ENCODE results near the gene DPM2.

Gene DPM2

GRCh38 chr9:127936347-127936852 lies 1.3 kb downstream of the DPM2 start:
- DNase-seq = no peak

- no peak for DNase-seq
Measured at GRCh38 chr9:127935765-127936221, 1.9 kb downstream of the DPM2 start.

- no peak for DNase-seq
Measured at GRCh38 chr9:127934986-127935385, 2.7 kb downstream of the DPM2 start.

- DNase-seq = no peak
Measured at GRCh38 chr9:127934248-127934647, 3.4 kb downstream of the DPM2 start.

DNA sequence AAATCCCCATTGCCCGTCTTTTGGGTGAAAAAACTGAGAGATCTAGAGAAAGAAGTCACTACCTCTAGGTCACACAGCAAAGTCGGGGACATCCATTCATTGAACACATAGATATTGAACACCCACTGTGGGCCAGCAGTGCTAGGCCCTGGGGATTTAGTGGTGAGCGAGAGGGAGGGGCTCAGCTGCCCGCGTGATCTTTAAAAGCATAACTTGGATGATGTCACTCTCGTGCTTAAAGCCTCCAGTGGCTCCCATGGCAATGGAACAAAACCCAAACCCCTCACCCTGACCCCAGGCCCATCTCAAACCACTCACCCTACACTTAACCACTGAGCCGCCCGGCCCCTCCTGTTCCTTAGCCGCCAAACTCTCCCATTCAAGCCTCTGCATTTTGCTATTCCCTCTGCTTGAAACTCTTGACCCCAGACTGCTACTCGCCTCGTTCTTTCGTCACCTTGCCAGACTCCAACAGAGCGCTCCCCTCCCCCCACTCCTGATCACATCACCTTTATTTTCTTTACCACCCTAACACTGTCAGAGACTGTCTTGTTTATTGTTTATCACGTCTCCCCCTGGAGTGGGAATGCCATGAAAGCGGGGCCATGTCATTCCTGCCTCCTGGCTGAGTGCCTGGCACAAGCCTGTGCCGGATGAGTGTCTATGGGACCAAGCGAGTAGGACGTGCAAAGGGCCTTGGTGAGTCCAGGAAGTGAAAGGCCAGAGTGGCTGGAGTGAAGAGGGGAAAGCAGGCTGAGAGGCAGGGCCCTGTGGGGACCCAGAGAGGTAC lies 6.4 kb downstream of the DPM2 start:
- DNase-seq = no peak

GRCh38 chr9:127930231-127931091 lies 7.2 kb downstream of the DPM2 start, which contains the start of gene PIP5KL1:
TSS of gene PIP5KL1 (minus strand) at chr9:127930777. CDS start at chr9:127930752, 25 bp downstream.
- peak; percentile 52 to 71 (median 65) for DNase-seq

DNA sequence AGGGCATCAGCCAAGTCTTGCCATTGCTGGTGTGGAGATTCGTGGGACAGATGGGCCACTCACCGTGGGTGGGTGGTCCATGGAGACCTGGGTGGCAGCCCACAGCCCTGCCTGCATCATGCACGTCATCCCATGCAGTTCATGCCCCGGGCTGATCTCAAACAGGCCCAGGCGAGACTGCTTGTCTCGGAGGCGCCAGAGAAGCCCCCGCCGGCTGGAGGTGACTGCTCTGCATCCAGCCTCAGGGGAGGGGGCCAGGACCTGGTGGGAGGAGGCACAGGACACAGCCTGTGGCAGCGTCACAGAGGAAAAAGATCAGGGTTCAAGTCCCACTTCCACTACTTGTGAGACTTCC lies 8.1 kb downstream of the DPM2 start:
- no peak for DNase-seq

- no peak for DNase-seq
Measured at GRCh38 chr9:127928676-127929624, 8.7 kb downstream of the DPM2 start.

DNA sequence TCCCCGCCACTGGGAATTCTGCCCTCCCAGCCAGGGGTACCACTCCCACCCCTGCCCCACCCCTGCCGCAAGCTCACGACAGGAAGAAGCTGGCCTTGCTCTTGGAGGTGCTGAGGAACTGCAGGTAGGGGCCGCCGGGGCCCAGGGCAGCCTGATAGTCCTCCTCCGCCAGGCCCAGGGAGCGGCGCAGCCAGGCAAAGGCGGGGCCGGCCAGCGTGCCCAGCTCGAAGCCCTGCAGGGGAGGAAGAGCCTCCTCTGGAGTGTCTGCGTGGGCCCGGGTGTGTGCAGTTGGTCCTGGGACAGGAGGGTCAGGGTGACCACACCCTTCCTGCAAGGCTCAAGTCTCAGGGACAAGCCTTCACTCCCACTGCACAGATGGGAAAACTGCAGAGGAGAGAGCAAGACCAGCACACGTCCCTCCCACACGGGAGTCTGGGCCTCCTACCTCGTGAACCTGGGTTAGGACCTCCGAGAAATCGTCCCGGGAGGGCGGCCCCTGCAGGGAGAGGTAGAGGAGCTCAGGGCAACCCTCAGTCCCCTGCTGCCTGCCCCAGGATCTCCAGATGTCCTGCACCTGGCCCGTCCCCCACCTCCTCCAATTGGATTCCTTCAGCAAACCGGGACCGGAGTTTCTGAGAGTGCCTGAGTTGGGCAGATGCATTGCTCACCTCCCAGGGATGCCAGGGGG lies 9.5 kb downstream of the DPM2 start:
- DNase-seq = no peak

DNA sequence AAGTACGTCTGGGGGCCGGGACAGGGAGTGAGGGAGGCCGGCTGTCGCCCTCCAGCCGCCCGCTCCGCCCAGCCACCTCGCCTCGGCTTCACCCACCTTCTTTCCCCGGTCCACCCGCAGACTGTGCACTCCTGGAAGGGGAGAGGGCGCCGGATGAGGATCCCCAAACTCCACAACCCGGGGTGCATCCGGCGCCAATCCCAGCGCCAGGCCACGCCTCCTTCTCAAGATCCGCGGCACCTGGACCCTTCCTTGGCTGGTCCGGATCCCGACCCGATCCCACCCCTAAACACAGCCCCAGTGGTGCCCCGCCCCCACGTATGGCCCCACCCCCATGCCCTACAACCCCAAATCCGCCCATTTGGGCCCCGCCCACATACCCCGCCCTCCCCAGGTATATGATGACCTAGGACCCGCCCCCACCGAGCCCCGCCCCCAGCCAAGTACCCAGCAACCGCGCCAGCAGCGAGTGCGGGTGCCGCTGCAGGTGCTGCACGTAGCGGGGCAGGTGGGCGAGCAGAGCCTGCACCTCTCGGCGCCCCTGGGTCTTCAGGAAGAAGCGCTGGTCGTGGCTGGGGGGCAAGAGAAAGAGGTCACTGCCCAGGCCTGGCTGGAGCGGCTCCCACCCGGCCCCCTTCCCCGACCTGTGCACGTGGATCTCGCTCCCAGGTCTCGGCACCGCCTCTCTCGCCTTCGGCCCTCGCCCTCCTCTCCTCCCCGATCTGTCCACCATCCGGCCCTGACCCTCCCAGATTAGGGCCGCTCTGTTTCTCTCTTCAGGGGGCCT lies 10.3 kb downstream of the DPM2 start:
- peak; percentile 54 to 84 (median 79) for DNase-seq

DNA sequence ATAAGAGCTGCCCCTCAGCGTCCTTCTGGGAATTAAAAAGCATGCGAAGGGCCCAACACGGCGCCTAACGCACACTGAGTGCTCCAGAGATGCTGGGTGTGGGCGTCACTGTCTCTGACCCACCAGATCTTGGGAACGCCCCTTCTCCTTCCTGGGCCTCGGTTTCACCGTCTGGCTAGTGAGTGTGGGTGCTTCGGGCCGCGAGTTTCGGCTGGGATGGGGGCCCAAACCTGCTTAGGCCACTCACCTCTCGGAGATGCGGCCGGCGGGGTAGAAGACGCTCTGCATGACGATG lies 10.8 kb downstream of the DPM2 start:
- no peak for DNase-seq

- no peak for DNase-seq
Measured at GRCh38 chr9:127925959-127926905, 11.4 kb downstream of the DPM2 start.

GRCh38 chr9:127924736-127925444 lies 12.8 kb downstream of the DPM2 start:
- no peak for DNase-seq

DNA sequence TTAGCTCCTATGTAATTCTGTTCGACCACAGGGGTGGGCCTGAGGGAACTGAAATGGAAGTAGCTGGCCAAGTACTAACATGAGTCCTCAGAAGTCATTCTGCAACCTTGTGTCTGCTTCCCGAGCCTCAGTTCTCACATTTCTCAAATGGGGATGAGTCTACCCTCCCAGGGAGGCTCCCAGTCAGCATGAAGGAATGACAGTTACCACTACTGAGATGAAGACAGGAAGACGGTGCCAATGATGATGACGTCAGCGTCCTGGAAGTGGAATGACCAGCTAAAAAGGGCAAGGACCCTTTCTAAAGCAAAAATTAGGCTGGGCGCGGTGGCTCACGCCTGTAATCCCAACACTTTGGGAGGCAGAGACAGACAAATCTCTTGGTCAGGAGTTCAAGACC lies 13.9 kb downstream of the DPM2 start:
- no peak for DNase-seq

DNA sequence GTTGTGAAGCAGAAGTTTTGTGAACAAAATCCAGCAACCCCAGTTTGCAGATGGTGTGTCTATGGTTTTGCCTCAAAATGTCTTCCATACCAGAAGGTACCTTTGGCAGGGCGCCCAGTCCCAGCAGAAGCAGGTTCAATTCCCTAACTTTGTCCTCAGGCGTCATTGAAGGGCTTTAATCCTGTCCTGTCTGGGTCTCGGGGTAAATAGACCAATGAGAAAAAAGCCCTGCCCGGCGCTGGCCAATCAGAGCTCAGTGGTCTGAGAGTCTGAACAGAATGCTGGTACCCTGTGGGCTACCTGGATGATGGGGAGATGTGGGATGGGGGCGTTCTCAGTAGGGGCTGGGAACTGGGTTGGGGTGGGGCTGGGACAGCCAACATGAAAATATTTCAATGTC lies 14.6 kb downstream of the DPM2 start:
- DNase-seq = no peak

DNA sequence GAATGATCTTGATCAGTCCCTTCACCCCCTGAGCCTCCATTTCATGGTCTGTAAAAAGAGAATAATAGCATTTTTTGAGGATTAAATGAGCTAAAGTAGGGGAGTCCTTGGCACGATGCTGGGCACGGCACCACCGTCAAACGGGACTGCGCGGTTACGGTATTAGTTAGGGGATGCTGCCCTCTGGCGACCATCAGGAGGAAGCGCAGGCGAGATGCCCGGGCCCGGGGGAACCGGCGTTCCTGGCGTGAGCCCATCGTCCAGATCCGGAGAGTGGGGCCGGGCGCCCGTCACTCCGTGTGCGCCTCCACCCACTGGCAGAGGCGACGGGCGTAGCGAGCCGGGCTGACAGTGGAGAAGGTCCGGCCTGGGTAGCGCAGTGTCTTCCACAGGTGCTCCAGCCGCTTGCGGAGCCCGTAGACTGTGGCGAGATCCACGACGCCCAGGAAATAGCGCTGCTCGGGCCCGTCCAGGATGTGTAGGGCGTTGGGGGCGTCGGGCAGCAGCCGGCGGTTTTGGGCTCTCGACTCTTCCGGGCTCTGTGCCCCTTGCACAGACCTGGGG lies 16.0 kb downstream of the DPM2 start:
- DNase-seq = peak; percentile 40 to 76 (median 65)

GRCh38 chr9:127920794-127921193 lies 16.9 kb downstream of the DPM2 start:
- no peak for DNase-seq

- DNase-seq = no peak
Measured at GRCh38 chr9:127919253-127919815, 18.3 kb downstream of the DPM2 start.
